ENCODE results near the gene UBE2J1. TPM values are rescaled to one million over a fixed set of nuclear protein-coding genes. Genes with fewer than 3 reads are reported as not detected.
"Not testable (repeated sequence)": the region's sequence is repeated elsewhere in the genome, so short reads cannot be mapped to it uniquely, and the experiment has no call there.

The UBE2J1 gene
- polyA plus RNA-seq, 1 of the 3 experiments (the other 2 are of a cell fraction) = 11.3 TPM

DNA sequence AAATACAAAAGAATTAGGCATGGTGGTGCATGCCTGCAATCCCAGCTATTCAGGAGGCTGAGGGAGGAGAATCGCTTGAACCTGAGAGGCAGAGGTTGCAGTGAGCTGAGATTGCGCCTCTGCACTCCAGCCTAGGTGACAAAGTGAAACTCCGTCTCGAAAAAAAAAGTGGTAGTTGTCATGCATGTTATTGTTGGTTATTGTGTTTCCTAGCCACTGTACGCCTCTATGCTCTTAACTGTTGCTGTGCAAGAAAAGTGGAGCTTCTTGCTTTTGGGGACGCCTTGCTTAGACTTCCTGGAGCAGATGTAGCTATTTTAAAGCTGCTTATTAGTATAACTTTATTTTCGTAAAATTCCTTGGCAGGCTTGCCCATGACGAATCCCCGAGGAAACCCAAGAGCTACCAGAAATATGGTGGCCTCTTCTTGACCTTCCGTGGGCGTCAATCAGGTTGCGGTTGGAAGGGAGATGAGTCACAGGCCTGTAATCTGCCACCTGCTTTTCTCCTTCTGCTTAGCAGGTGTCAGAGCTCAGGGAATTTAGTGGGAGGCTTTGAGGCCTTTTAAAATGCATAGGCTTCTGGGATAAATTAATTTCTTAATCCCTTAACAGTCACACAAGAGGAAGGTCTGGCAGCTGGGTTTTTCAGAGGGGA, 54.7 kb downstream of the UBE2J1 start (continued):
- TF ChIP-seq CTCF (IDR thresholded peaks at IDR 0.05) (no peak), TEAD4 (IDR thresholded peaks at IDR 0.05; ENCODE audit: borderline replicate concordance, insufficient read depth) (peak; percentile 93), REST (IDR thresholded peaks at IDR 0.05; ENCODE audit: low read depth, low read length) (peak; percentile 80), EP300 (IDR thresholded peaks at IDR 0.05; ENCODE audit: borderline replicate concordance in 1 of 2, low read depth in 1 of 2, low read length in 1 of 2) (peak; percentile 56 to 90), NFIC (IDR thresholded peaks at IDR 0.05; ENCODE audit: borderline replicate concordance) (peak; percentile 93), FOXJ3 (CRISPR knock-in tag; IDR thresholded peaks at IDR 0.05) (no peak)

DNA sequence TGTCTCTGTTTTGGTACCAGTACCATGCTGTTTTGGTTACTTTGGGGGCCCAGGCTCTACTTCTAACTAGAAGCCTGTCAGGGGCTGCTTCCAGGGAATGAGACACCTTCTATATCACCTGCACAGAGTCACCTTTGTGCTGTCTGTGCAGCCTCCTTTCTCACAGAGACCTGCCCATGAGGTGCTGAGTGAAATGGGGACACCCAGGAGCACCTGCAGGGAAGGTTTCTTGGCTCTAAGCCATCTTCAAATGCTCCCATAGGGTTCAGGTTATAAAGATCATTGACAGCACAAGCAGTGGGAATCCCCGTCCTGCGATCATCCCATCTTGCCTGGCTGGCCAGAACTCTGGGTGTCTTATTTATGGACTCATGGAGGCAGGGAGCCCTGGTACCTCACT, 56.5 kb downstream of the UBE2J1 start:
- H3K4me1 ChIP-seq (ENCODE audit: control insufficient read depth in 1 of 2, insufficient read depth in 2 of 2, low read depth in 1 of 2, low read length in 1 of 2) = peaks cover 8 to 18% of the 10 kb centered on the region in 2 experiments; a peak in 2 of 4 replicates
- TF ChIP-seq GATA2 (CRISPR knock-in tag; IDR thresholded peaks at IDR 0.05) = no peak
- TF ChIP-seq POLR2AphosphoS5 (IDR thresholded peaks at IDR 0.05; ENCODE audit: low read depth, low read length) = no peak
- no peak for TF ChIP-seq RAD21 (IDR thresholded peaks at IDR 0.05; ENCODE audit: low read length)
- TF ChIP-seq, protein P1, sequence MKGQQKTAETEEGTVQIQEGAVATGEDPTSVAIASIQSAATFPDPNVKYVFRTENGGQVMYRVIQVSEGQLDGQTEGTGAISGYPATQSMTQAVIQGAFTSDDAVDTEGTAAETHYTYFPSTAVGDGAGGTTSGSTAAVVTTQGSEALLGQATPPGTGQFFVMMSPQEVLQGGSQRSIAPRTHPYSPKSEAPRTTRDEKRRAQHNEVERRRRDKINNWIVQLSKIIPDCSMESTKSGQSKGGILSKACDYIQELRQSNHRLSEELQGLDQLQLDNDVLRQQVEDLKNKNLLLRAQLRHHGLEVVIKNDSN (IDR thresholded peaks at IDR 0.05; ENCODE audit: borderline replicate concordance, low read depth) = no peak

GRCh38 chr6:89295116-89295515, 57.4 kb downstream of the UBE2J1 start:
- H3K4me3 ChIP-seq (ENCODE audit: low read depth in 2 of 2, low read length in 1 of 2); H3K79me2 ChIP-seq (ENCODE audit: insufficient read depth); H3K9ac ChIP-seq; CTCF ChIA-PET; H3K4me2 ChIP-seq; H3K9me2 ChIP-seq; H3K36me3 ChIP-seq (replicated peaks in 1 of 2; ENCODE audit: control insufficient read depth in 1 of 2, insufficient read depth in 2 of 2, low read length in 1 of 2); H3K27ac ChIP-seq (ENCODE audit: low read depth in 2 of 2, low read length in 1 of 2); H2AFZ ChIP-seq (ENCODE audit: low read depth); POLR2A ChIA-PET; H3K27me3 ChIP-seq (ENCODE audit: insufficient read depth); H3F3A ChIP-seq (replicated peaks; ENCODE audit: insufficient read depth); H3K9me3 ChIP-seq; DNase-seq; H4K20me1 ChIP-seq (ENCODE audit: insufficient read depth): not testable (repeated sequence)
- 44% methylated on average over 1 of the region's 1 CpG for WGBS (ENCODE audit: low lambda C conversion rate)
- peaks cover 8 to 18% of the 10 kb centered on the region in 2 experiments; a peak in 2 of 4 replicates for H3K4me1 ChIP-seq (ENCODE audit: control insufficient read depth in 1 of 2, insufficient read depth in 2 of 2, low read depth in 1 of 2, low read length in 1 of 2)

More for the DNA sequence above, 56.5 kb downstream of the UBE2J1 start:
- Histone ChIP-seq H3K79me2 (ENCODE audit: insufficient read depth) (no peaks in the 10 kb centered on the region), H3K27me3 (ENCODE audit: insufficient read depth) (no peaks in the 10 kb centered on the region), H3K27ac (ENCODE audit: low read depth in 2 of 2, low read length in 1 of 2) (no peak overlapping the region), H3K9me2 (no peaks in the 10 kb centered on the region), H2AFZ (ENCODE audit: low read depth) (no peak overlapping the region), H3K4me3 (ENCODE audit: low read depth in 2 of 2, low read length in 1 of 2) (no peak overlapping the region), H3K36me3 (replicated peaks in 1 of 2; ENCODE audit: control insufficient read depth in 1 of 2, insufficient read depth in 2 of 2, low read length in 1 of 2) (no peaks in the 10 kb centered on the region), H3K9ac (no peak overlapping the region), H4K20me1 (ENCODE audit: insufficient read depth) (peaks cover 8% of the 10 kb centered on the region; the same call in 1 of the 2 replicates), H3K9me3 (no peaks in the 10 kb centered on the region), H3F3A (replicated peaks; ENCODE audit: insufficient read depth) (peaks cover 6% of the 10 kb centered on the region), H3K4me2 (no peak overlapping the region)
- ChIA-PET POLR2A (no interaction called here), CTCF (no interaction called here)
- no peak for DNase-seq
- 100% methylated on average over 2 of the region's 2 CpGs for WGBS (ENCODE audit: low lambda C conversion rate)
